RPMI8226 (cell line): ENCODE measurements around the gene MAD1L1.

Experiments used
- DNase-seq: peaks from one replicate; pipeline ENCODE4 v3.0.0-alpha.2; 2015

The MAD1L1 gene

DNA sequence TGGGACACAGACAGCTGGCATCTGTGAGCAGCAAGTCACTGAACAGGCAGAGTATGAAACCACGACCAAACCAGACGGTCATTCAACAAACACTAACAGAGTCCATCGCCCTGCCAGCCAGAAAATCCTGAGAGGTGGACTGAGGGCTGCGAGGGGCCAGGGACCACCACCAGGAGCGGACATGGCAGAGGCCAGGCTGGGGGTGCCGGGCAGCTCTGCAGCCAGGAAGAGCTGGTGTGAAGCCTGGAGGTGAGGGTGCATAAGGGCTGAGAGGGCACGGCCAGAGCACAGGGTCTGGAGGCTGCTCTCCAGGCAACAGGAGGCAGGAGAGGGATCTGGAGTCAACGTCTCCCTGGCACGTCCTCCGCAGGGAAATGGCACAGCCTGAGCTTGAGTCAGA, 15.5 kb downstream of the MAD1L1 start:
- DNase-seq = no peak

DNA sequence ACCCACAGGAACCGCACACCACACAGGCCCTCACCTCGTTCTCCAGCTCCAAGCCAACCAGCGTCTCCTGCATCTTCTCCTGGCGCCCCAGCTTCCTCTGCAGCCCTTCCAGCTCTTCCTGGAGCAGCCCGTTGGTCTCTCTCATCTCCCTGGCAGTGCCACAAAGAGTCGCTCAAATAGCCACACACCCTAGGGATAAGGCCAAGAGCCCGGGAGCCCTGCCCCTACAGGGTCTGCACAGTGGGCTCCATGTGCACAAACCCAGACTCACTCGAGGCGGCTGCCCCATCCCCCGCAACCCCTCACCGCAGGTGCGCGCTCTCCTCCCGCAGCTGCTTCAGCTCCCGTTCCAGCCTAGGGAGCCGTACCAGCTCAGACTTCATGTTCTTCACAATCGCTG, 16.9 kb downstream of the MAD1L1 start:
- no peak for DNase-seq

DNA sequence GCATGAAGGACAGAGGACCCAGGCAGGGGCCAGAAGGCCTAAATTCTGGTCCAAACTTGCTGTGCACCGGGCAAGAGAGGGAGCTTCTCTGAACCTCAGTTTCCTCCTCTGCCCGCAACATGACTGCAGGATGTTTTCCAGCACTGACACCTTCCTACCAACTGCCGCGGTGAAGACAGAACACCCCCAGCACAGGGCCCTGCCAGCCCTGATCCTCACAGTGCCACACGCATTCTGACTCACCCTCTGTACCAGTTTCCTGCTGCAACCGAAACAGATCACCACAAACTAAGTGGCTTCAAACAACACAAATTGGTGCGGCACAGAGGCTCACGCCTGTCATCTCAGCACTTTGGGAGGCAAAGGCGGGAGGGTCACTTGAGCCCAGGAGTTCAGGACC, 18.1 kb downstream of the MAD1L1 start:
- no peak for DNase-seq

- no peak for DNase-seq
Observed at GRCh38 chr7:2213551-2214215, 19.1 kb downstream of the MAD1L1 start.

GRCh38 chr7:2212906-2213305, 19.8 kb downstream of the MAD1L1 start:
- DNase-seq = no peak

- DNase-seq = no peak
Observed at GRCh38 chr7:2211926-2212325, 20.8 kb downstream of the MAD1L1 start.

DNA sequence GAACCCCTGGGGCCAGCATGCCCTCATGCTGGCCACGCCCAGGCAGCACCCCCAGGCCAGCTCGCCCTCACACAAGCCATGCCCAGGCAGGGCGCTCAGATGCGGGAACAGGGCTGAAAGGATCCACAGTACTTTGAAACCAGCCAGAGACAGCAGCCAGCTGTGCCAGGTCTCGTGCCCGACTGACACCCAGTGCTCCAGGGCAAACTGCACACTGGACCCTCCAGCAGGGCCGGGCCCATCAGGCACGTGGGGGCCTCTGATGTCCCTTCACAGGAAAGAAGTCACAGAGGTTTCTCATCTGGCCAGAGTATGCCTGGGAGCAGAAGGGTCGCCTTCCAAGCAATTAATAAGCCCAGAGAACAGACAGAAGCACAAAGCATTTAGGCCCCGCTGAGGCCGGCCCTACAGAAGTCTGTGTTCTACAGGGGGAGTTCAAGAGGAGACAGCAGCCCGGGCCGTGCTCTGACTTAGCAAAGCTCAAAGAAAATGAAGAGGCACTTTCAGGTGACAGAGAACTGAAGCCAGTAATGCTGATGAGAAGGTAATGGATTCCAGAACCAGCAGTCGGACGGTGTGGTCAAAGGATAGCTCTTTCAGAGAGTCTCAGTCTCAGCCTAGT, 21.4 kb downstream of the MAD1L1 start:
- DNase-seq = no peak

DNA sequence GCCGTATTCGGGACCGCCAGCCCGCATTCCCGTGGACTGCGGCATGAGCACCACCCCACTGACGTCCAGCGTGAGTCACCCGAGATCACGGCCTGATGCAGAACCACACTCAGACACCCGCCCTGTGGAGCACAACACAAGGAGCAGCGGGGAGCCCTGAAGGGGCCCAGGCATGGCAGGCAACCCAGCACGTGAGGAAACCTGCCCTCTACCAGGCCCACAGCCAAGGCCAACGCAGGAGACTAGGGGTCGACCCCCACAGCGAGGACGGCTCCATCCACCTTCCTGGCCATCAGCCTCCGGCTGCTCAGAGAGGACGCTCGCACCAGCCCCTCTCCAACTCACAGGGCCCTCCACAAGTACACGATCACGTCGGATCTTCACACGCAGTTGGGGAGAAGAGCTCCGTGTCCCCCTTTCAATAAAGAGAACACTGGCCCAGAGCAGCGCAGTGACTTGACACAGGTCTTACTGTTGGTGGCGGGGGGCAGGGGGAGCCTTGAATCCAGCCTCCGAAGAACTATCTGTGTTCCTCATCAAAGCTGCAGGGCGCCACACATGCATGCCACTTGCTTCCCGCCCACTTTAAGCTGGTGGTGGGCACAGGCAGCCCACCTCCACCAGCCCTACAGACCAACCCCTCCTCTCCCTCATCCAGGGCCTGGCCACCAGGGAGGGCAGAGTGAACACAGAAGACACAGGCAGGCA, 22.0 kb downstream of the MAD1L1 start:
- DNase-seq = no peak

- DNase-seq = no peak
Observed at GRCh38 chr7:2209961-2210323, 22.8 kb downstream of the MAD1L1 start.

GRCh38 chr7:2209146-2209960, 23.4 kb downstream of the MAD1L1 start:
- peak; percentile 21 for DNase-seq

GRCh38 chr7:2208712-2209111, 24.0 kb downstream of the MAD1L1 start:
- DNase-seq = no peak

DNA sequence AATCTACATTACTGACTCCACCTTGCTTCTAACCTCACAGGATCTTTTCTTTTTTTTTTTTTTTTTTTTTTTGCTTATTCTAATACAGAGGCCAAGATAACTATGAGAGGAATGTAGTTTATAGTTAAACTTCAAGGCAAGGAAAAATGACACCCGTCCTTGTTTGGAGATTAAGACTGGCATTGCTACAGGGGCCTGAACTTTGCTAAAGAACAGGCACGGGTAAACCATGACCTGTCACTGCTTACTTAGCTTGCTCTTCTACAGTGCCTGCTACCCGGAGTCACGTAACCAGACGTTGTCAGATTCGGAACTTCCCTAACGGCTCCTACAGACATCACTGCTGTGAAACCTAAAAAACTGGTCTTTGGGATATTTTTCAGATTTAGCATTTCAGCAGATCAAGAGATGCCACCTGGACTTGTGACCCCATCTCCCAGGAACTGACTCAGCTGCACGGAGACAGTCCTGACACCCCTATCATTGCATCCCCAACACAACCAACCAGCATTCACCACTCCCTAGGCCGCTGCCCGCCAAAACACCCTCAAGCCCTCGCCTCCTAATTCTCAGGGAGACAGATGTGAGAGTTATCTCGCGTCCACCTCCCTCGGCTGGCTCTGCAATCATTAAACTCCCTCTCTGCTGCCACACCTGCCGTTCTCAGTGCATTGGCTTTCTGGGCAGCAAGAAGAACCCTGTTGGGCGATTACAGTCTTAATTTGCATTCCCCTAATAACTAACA, 27.5 kb downstream of the MAD1L1 start:
- DNase-seq = no peak

GRCh38 chr7:2204446-2204845, 28.3 kb downstream of the MAD1L1 start:
- DNase-seq = no peak

DNA sequence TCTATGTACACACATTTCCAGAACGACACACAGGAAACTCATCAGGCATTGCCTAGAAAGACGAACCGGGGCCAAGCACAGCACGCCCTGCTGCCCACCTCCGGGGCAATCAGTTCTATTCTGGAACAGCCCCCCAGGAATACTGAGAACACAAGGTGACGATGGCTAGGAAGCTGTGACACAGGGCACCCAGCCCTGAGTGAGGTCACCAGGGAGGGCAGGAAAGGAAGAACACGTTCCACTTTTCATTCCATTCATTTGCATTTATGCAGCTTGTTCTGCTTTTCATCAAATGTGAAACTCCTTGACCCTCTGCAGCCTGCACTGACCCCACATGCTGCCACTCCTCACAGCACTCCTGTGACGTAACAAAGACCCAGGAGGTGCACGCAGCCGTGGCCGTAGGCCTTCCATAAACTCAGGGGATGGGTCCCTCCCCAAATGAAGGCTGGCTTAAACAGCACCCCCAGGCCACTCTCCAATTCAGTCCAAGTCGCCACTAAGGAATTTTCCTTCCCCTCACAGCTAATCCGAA, 28.9 kb downstream of the MAD1L1 start:
- no peak for DNase-seq

DNA sequence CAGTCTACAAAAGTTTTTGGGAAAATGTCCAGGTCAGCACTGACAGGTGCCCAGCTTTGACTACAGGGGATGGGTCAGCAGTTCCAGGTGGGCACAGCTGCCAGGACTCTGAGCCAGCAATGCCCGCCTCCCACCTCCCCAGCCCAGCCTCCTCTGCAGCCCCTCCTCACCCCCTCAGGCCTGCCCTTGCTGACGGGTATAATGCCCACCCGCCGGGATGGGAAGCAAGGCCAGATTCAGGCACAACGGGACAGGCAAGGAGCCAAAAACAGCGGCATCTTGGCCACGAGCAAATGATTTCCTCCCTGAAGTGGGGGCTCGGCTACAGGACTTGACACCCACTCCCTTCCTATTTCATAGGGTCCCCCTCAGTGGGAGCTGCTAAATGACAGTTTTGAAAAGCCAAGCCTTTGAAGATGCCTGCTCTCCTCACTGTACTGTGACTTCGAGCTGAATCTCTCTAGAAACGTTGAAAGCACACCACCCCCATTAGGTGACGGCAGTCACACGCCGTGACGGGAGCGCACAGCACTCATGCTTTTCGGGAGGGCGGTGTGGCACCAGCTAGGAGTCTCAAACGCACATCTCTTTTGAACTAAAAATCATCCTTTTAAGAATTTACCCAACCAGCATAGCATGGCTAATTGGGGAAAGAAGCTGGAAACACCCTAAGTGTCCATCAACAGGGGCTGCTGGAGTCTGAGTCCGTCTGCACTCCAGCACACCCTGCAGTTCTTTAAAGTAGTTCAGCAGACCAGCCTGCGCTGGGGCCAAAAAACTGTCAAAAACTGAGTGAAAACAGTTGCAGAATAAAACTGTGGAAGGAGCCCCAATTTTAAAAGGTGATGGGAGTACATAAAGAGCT, 29.6 kb downstream of the MAD1L1 start:
- no peak for DNase-seq

DNA sequence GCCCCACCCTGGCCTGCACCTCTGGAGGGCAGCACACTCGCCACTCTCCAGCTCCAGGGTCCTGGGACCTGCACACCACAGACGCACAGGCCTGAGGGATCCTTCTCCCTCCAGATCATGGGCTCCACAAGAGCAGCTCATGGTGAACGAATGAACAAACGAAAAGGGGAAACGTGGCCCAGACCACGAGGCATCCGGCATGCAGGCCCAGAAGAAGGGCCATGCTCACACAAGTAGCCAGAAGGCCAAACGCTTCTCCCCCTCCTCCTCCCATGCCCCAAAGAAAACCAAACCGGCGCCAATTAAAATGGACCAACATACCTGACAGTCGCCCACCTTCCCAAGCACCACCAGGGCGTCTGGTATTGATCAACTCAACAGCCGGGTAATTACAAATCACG, 30.4 kb downstream of the MAD1L1 start:
- no peak for DNase-seq

- DNase-seq = no peak
Observed at GRCh38 chr7:2201686-2202360, 30.9 kb downstream of the MAD1L1 start.

- no peak for DNase-seq
Observed at GRCh38 chr7:2201128-2201527, 31.6 kb downstream of the MAD1L1 start.

- no peak for DNase-seq
Observed at GRCh38 chr7:2200584-2200980, 32.2 kb downstream of the MAD1L1 start.

GRCh38 chr7:2199956-2200583, 32.7 kb downstream of the MAD1L1 start:
- DNase-seq = no peak
